Mesothelial cell of epicardium (in vitro differentiated cells): Measurements from ENCODE around the gene C12orf75. TPM values are rescaled to one million over a fixed set of nuclear protein-coding genes. Genes with fewer than 3 reads are reported as not detected.

ENCODE experiments used
- DNase-seq, 2 experiments: peaks; one replicate each; pipeline ENCODE4 v3.0.0; 2021; ENCODE audit warnings: low spot score in 2 of 2; ENCODE audit not compliant: unreplicated experiment in 2 of 2
- H3K27ac Mint-ChIP-seq: 2 replicates; pipeline ENCODE4 v1.8.0; 2021; ENCODE audit warnings: mixed read lengths
- H3K27me3 Mint-ChIP-seq: 2 replicates; pipeline ENCODE4 v1.8.0; 2021; ENCODE audit warnings: low read depth, mixed read lengths
- H3K36me3 Mint-ChIP-seq: 2 replicates; pipeline ENCODE4 v1.8.0; 2021; ENCODE audit warnings: mixed read lengths
- H3K4me1 Mint-ChIP-seq: 2 replicates; pipeline ENCODE4 v1.8.0; 2021; ENCODE audit warnings: mixed read lengths
- H3K4me3 Mint-ChIP-seq: 2 replicates; pipeline ENCODE4 v1.8.0; 2021; ENCODE audit warnings: mild to moderate bottlenecking, moderate library complexity, mixed read lengths
- H3K9me3 Mint-ChIP-seq: 2 replicates; pipeline ENCODE4 v1.8.0; 2021; ENCODE audit warnings: mixed read lengths
- CTCF ChIP-seq: fragments of 200-600 bp; sonication (generic); IDR thresholded peaks from one replicate; pipeline ENCODE4 v1.5.0; 2021; ENCODE audit warnings: antibody characterized with exemption; ENCODE audit not compliant: unreplicated experiment
- total RNA-seq: library from RNA; stranded (reverse); gene quantifications from 3 replicates; pipeline ENCODE4 v1.2.1, GENCODE V29; 2021

Gene C12orf75
- total RNA-seq, 1 donor from 2014 or later = 15.6 TPM

GRCh38 chr12:105352940-105353635, 22.6 kb downstream of the C12orf75 start:
- no peak overlapping the region for H3K27ac Mint-ChIP-seq

GRCh38 chr12:105355752-105356151, 25.3 kb downstream of the C12orf75 start:
- Mint-ChIP-seq H3K27ac (no peak overlapping the region), H3K9me3 (no peaks in the 10 kb centered on the region), H3K36me3 (no peaks in the 10 kb centered on the region), H3K27me3 (no peaks in the 10 kb centered on the region), H3K4me1 (peaks cover 9% of the 10 kb centered on the region), H3K4me3 (no peak overlapping the region)
- DNase-seq = no peak
- no peak for TF ChIP-seq CTCF

More at GRCh38 chr12:105352940-105353635, 22.6 kb downstream of the C12orf75 start:
- no peaks in the 10 kb centered on the region for H3K36me3 Mint-ChIP-seq
- H3K4me1 Mint-ChIP-seq = peaks cover 9% of the 10 kb centered on the region
- no peak overlapping the region for H3K4me3 Mint-ChIP-seq
- H3K9me3 Mint-ChIP-seq = no peaks in the 10 kb centered on the region
- DNase-seq = no peak
- no peak for TF ChIP-seq CTCF
- H3K27me3 Mint-ChIP-seq = no peaks in the 10 kb centered on the region

GRCh38 chr12:105357162-105357691, 26.7 kb downstream of the C12orf75 start:
- Mint-ChIP-seq H3K4me1 (peaks cover 9% of the 10 kb centered on the region), H3K27me3 (no peaks in the 10 kb centered on the region), H3K36me3 (peaks cover 3% of the 10 kb centered on the region), H3K4me3 (no peak overlapping the region), H3K27ac (no peak overlapping the region), H3K9me3 (no peaks in the 10 kb centered on the region)
- no peak for TF ChIP-seq CTCF
- DNase-seq = no peak

GRCh38 chr12:105358789-105359188, 28.3 kb downstream of the C12orf75 start:
- Mint-ChIP-seq H3K27me3 (no peaks in the 10 kb centered on the region), H3K9me3 (no peaks in the 10 kb centered on the region), H3K4me1 (peaks cover 9% of the 10 kb centered on the region), H3K4me3 (no peak overlapping the region), H3K36me3 (peaks cover 3% of the 10 kb centered on the region), H3K27ac (no peak overlapping the region)
- no peak for DNase-seq
- TF ChIP-seq CTCF = no peak

GRCh38 chr12:105359856-105360255, 29.4 kb downstream of the C12orf75 start:
- peaks cover 3% of the 10 kb centered on the region for H3K36me3 Mint-ChIP-seq

More at GRCh38 chr12:105359856-105360255, 29.4 kb downstream of the C12orf75 start:
- TF ChIP-seq CTCF = no peak
- no peaks in the 10 kb centered on the region for H3K9me3 Mint-ChIP-seq
- H3K27me3 Mint-ChIP-seq = no peaks in the 10 kb centered on the region
- peaks cover 9% of the 10 kb centered on the region for H3K4me1 Mint-ChIP-seq
- no peak overlapping the region for H3K4me3 Mint-ChIP-seq
- DNase-seq = no peak
- no peak overlapping the region for H3K27ac Mint-ChIP-seq
